Osteocyte (in vitro differentiated cells): Measurements from ENCODE around the gene IRF8. TPM values are rescaled to one million over a fixed set of nuclear protein-coding genes. Genes with fewer than 3 reads are reported as not detected.
"Not testable (repeated sequence)": the region's sequence is repeated elsewhere in the genome, so short reads cannot be mapped to it uniquely, and the experiment has no call there.

Experiments used
- DNase-seq: peaks from one replicate; pipeline ENCODE4 v3.0.0; 2021; ENCODE audit warnings: mixed read lengths; ENCODE audit not compliant: unreplicated experiment; ENCODE audit errors: extremely low spot score
- H3K27ac Mint-ChIP-seq: one replicate; pipeline ENCODE4 v1.8.0; 2021; ENCODE audit warnings: mild to moderate bottlenecking, mixed read lengths; ENCODE audit not compliant: unreplicated experiment
- H3K27me3 Mint-ChIP-seq: one replicate; pipeline ENCODE4 v1.8.0; 2021; ENCODE audit warnings: mixed read lengths; ENCODE audit not compliant: unreplicated experiment
- H3K36me3 Mint-ChIP-seq: one replicate; pipeline ENCODE4 v1.8.0; 2021; ENCODE audit warnings: mixed read lengths; ENCODE audit not compliant: unreplicated experiment
- H3K4me1 Mint-ChIP-seq: one replicate; pipeline ENCODE4 v1.8.0; 2021; ENCODE audit warnings: mixed read lengths; ENCODE audit not compliant: unreplicated experiment
- H3K4me3 Mint-ChIP-seq: one replicate; pipeline ENCODE4 v1.8.0; 2021; ENCODE audit warnings: mild to moderate bottlenecking, moderate library complexity, mixed read lengths; ENCODE audit not compliant: unreplicated experiment
- H3K9me3 Mint-ChIP-seq: one replicate; pipeline ENCODE4 v1.8.0; 2021; ENCODE audit warnings: mixed read lengths; ENCODE audit not compliant: unreplicated experiment
- CTCF ChIP-seq: fragments of 200-600 bp; sonication (generic); IDR thresholded peaks from 2 replicates; pipeline ENCODE4 v1.5.0; 2021; ENCODE audit warnings: antibody characterized with exemption, mild to moderate bottlenecking, moderate library complexity
- total RNA-seq: library from RNA; stranded (reverse); gene quantifications from 2 replicates; pipeline ENCODE4 v1.2.1, GENCODE V29; 2021

The IRF8 gene
- total RNA-seq, 1 donor from 2014 or later = not detected

GRCh38 chr16:85902366-85903155, 3.6 kb downstream of the IRF8 start:
- H3K4me1 Mint-ChIP-seq = peaks cover 8% of the 10 kb centered on the region
- no peak for DNase-seq
- H3K27me3 Mint-ChIP-seq = peaks cover 53% of the 10 kb centered on the region
- peaks cover 6% of the 10 kb centered on the region for H3K9me3 Mint-ChIP-seq
- H3K36me3 Mint-ChIP-seq = no peaks in the 10 kb centered on the region
- no peak overlapping the region for H3K4me3 Mint-ChIP-seq
- TF ChIP-seq CTCF = no peak
- H3K27ac Mint-ChIP-seq = no peak overlapping the region

DNA sequence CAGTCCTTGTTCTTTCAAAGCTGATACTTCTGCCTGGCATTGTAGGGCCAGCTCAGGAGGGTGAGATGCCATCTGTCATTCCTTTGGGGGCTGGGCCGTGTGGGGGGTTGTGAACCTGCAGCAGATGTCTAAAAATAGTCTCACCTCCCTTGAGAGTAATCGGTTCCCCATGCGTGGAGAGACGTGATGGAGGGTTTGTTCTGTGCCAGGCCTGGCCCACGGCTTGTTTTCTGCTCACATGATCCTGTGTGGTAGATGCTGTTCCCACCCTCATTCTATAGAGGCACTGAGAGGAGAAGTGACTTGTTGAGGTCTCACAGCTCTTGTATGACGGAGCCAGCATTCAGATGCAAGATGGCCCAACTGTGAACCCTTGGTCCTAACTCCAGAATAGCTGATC, 4.6 kb downstream of the IRF8 start:
- no peak for TF ChIP-seq CTCF
- Mint-ChIP-seq H3K4me3 (no peak overlapping the region), H3K27ac (no peak overlapping the region), H3K36me3 (no peaks in the 10 kb centered on the region), H3K4me1 (peaks cover 4% of the 10 kb centered on the region), H3K9me3 (peaks cover 6% of the 10 kb centered on the region), H3K27me3 (peaks cover 50% of the 10 kb centered on the region)
- no peak for DNase-seq

DNA sequence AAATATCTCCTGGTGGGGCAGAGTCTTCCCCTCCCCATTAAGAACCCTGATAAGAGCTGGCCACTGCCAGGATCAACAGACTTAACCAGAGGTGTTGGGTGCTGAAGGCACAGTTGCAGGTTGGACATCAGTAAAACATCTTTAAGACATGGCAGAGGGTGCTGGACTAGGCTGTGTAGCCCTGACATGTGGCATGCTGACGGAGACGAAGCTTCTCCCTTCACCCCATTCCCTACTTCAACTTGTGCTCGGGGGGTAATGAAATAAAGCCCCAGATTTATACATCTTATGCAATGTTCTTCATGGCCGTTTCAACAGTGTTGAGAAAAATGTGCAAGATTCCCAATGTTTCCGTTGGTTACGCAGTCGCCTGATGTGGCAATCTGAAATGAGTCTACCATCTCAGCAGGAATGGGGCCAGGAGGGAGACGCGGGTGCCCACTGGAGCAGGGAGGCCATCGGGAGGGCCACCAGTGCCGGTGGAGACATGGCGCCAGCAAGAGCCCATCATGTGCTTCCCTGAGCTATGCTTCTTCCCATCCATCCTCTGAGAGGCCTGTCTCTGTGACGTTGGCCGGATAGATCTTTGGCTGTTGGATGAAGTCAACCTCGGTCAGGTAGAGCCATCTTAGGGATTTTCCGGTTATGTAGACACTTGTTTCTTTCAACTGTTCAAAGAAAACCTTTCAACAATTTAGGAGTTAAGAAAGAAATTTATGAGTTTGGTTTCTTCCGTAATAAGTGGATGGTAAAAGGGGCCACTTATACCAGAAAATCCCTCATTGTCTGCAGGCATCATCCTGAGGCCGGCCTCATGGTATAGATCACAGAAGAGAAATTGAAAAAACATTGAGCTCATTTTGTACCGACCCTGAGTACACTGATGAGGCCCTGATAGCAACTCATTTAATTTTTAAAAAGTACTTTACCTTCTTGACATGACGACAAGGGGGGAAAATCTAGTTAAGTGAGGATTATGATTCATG, 6.4 kb downstream of the IRF8 start:
- no peak for TF ChIP-seq CTCF
- Mint-ChIP-seq H3K36me3 (no peaks in the 10 kb centered on the region), H3K4me1 (no peaks in the 10 kb centered on the region), H3K27me3 (peaks cover 50% of the 10 kb centered on the region), H3K9me3 (peaks cover 6% of the 10 kb centered on the region), H3K27ac (no peak overlapping the region), H3K4me3 (no peak overlapping the region)
- DNase-seq = no peak

GRCh38 chr16:85906349-85906748, 7.4 kb downstream of the IRF8 start:
- no peak for DNase-seq
- no peak for TF ChIP-seq CTCF
- peaks cover 6% of the 10 kb centered on the region for H3K9me3 Mint-ChIP-seq
- H3K4me1 Mint-ChIP-seq = no peaks in the 10 kb centered on the region
- no peaks in the 10 kb centered on the region for H3K36me3 Mint-ChIP-seq
- peaks cover 40% of the 10 kb centered on the region for H3K27me3 Mint-ChIP-seq
- H3K4me3 Mint-ChIP-seq = no peak overlapping the region
- H3K27ac Mint-ChIP-seq = no peak overlapping the region

- not testable (repeated sequence) for H3K4me3 Mint-ChIP-seq, H3K9me3 Mint-ChIP-seq, H3K36me3 Mint-ChIP-seq, H3K27ac Mint-ChIP-seq, DNase-seq, H3K4me1 Mint-ChIP-seq
- peaks cover 36% of the 10 kb centered on the region for H3K27me3 Mint-ChIP-seq
Observed at GRCh38 chr16:85907231-85907630, 8.3 kb downstream of the IRF8 start.
